ENCODE data around the gene ELP1.
"Not testable (repeated sequence)": the region's sequence is repeated elsewhere in the genome, so short reads cannot be mapped to it uniquely, and the experiment has no call there.

The ELP1 gene

GRCh38 chr9:108845947-108846346, 88.0 kb downstream of the ELP1 start:
- no peak for DNase-seq (ENCODE audit: low spot score)
- Histone ChIP-seq H3K4me3 (no peak overlapping the region), H3K27ac (no peak overlapping the region)
- TF ChIP-seq CTCF (IDR thresholded peaks at IDR 0.05) = no peak

GRCh38 chr9:108845507-108845906, 88.4 kb downstream of the ELP1 start:
- no peak for TF ChIP-seq CTCF (IDR thresholded peaks at IDR 0.05)
- DNase-seq (ENCODE audit: low spot score) = no peak

GRCh38 chr9:108844856-108845255, 89.1 kb downstream of the ELP1 start:
- no peak overlapping the region for H3K27ac ChIP-seq
- no peak overlapping the region for H3K4me3 ChIP-seq
- DNase-seq (ENCODE audit: low spot score) = no peak
- TF ChIP-seq CTCF (IDR thresholded peaks at IDR 0.05) = no peak

More at GRCh38 chr9:108845507-108845906, 88.4 kb downstream of the ELP1 start:
- no peak overlapping the region for H3K27ac ChIP-seq
- no peak overlapping the region for H3K4me3 ChIP-seq

- no peak for DNase-seq (ENCODE audit: low spot score)
- H3K27ac ChIP-seq = no peak overlapping the region
Measured at GRCh38 chr9:108844391-108844790, 89.5 kb downstream of the ELP1 start.

GRCh38 chr9:108842610-108843295, 91.2 kb downstream of the ELP1 start:
- TF ChIP-seq CTCF (IDR thresholded peaks at IDR 0.05) = no peak
- Histone ChIP-seq H3K4me3 (no peak overlapping the region), H3K27ac (no peak overlapping the region)
- DNase-seq (ENCODE audit: low spot score) = no peak

More at GRCh38 chr9:108844391-108844790, 89.5 kb downstream of the ELP1 start:
- no peak overlapping the region for H3K4me3 ChIP-seq
- TF ChIP-seq CTCF (IDR thresholded peaks at IDR 0.05) = no peak

GRCh38 chr9:108839561-108839960, 94.4 kb downstream of the ELP1 start:
- not testable (repeated sequence) for H3K4me3 ChIP-seq; DNase-seq (ENCODE audit: low spot score); H3K27ac ChIP-seq

GRCh38 chr9:108838017-108838416, 95.9 kb downstream of the ELP1 start:
- no peak for TF ChIP-seq CTCF (IDR thresholded peaks at IDR 0.05)
- DNase-seq (ENCODE audit: low spot score) = no peak
- H3K27ac ChIP-seq = no peak overlapping the region
- no peak overlapping the region for H3K4me3 ChIP-seq
